ENCODE measurements around the gene MPRIP.
"Not testable (repeated sequence)": the region's sequence is repeated elsewhere in the genome, so short reads cannot be mapped to it uniquely, and the experiment has no call there.

Gene MPRIP

DNA sequence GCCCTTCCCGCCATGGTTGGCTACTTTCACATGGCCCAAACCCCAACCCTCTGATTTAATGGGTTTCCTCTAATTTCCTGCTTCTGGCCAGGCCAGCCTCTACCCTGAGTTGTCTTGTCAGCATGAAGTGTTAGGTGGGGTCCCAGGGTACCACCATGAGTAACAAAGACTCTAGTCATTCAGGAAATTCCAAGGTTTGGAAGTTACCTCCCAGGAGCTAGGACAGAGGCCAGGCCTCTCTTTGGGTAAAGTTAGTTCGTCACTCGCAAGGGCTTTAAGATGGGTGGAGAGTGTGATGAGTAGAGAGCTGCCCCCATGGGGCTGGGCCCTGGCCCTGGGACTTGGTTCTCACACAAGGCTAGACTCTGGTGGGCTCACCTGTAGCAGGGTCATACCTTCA lies 109.3 kb downstream of the MPRIP start:
- no peak for DNase-seq

DNA sequence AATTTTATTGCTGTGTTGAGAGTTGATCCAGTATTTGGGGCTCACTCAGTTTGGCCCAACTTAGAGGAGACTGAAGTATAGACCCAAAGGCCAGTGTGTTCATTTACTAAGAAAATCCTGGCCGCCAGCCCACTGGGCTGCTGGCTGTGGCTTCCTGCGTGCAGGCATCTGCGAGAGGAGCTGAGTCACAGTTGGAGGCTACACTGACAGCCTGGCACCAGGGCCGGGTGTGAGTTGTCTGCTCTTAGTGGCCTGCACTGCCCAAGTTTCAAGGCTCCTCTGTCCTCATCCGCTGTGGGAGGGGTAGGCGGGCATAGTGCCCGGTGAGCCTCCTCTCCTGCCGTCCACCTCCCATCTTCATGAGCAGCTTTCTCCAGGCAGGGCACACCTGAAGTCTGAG lies 109.7 kb downstream of the MPRIP start:
- DNase-seq: peak; percentile 85

DNA sequence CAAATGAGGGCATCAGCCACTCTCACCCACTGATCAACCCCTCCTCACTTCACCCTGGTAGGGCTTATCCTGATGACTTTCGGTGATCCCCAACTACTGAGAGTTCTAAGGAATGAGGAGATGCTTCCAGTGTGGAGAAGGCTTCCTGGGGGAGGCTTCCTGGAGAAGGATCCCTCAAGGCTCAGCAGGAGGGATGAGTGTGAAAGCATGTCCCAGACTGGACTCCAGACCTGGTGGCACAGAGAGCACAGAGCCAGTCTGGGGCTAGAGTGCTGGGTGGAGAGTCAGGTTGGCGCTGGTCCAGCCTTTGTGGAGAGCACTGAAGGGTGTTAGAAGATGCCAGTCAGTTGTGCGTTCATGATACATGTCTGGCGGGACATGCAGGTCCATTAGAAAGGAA lies 110.1 kb downstream of the MPRIP start:
- DNase-seq: no peak

DNA sequence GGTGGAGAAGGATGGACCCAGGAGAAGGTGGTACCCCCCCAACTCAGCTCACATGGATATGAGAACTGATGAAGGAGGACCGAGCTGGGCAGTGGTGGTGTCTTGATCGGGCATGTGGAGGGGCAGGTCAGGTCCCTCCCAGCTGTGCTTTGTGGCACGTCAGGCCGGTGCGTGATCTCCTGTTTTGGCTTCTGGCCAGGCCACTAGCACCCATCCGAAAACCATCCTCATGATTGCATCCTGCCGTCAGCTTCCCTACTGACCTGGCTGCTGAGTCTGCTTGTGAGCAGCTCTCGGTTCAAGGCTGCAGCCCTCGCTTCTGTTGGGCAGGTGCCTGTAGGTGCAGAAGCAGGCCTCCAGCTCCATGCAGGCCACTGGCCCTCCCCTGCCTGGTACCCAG lies 110.8 kb downstream of the MPRIP start:
- DNase-seq: no peak

DNA sequence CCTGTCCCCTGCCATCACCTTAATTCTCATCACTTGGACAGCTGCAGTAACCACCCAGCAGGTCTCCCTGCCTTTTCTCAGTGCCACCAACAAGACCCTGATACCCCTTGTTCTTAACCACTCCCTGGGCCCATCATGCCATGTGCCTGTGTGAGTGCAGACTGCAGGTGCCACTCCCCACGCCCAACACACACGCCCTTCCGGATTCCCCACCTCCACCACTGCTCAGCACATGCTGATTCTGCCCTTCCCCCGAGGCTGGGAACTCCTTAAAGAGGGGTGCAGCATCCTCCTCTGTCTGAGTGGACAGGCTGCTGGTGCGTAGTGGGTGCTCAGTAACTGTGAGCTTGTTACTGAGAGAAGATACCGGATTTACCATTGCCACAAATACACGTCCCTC lies 111.5 kb downstream of the MPRIP start:
- no peak for DNase-seq

DNA sequence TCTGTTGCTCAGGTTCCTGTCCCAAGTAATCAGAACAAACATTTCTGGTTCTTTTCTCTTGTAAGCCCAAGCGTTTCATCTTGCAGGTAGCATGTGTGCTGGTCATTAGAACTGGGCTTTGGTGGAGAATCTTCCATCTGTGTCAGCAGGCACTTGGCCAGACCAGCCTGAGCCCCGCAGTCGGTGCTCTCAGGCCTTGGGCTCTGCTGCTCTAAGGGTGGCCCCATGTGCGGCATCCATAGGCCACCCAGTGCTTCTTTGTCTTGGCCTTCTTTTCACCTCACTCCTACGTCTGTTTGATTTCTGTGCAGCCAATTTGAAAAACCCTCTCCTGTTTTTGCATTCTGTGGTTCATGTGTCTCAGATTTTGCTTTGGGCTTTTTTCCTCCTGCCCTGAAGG lies 112.3 kb downstream of the MPRIP start:
- no peak for DNase-seq

DNA sequence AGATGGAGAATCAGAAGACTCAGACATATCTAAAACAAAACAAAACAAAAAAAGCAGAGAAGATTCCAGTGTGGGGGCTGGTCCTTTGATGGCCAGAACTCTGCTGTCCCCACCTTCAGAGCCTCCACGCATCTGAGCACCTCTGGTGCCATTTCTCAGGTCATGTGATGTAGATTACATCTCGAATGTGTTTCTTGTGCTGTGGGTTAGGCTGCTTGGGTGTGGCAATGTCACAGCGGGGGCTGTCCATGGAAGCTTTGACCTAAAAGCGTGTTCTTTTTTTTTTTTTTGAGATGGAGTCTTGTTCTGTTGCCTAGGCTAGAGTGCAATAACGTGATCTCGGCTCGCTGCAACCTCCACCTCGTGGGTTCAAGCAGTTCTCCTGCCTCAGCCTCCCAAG lies 112.7 kb downstream of the MPRIP start:
- DNase-seq: no peak

DNA sequence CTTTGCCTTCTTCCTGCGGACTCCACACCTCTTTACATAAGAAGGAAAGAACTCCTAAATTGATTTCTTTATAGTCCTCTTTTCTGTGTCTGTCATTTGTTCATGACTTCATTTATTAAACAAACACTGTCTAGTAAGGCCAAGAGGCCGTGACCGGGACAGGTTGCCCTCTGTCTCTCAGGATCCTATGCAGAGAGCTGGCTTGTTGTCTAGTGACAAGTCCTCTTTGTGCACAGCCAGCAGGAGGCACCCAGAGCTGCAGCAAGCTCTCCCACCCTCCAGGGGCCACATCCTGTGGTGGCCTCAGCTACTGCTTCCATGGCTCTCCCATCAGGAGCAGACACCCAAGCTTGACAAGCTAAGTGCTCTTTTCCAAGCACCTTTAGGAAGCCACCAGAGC lies 113.3 kb downstream of the MPRIP start:
- no peak for DNase-seq

DNA sequence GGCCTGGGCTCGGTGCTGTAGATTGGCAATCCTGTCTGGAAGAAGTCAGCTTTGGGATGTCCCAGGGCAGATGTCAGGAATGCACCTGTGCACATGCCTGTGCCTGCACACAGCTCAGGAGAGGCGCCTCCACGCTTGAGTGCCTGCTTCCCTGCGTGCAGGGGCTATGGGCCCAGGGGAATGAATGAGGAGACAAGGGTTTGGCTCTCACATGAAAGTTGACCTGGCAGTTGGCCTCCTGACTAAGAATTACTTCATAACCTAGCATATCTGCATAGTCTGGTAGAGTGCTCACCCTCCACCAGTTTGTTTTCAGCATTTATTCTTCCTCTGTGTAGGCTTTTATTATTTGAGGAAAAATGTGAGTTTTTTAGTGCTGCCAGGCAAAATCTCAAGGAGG lies 113.8 kb downstream of the MPRIP start:
- DNase-seq: no peak

DNA sequence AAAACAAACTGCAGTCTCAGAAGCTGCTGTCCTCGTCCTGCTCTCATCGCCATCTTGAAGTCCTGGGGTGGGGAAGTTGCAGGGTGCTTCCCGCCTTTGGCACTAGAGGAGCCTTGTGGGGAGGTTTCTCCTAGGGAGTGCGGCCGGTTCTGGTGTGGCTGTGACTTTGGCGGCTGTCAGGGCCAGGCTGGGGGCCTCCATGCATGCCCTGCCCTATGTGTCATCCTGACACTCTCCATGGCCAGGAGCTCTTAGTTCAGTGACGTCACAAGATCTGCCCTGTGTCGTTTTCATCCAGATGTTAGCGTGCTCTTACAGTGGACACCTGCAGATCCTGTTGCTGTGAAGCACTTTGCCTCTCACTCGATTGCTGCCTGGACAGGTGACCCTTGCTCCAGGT lies 114.3 kb downstream of the MPRIP start:
- no peak for DNase-seq

DNA sequence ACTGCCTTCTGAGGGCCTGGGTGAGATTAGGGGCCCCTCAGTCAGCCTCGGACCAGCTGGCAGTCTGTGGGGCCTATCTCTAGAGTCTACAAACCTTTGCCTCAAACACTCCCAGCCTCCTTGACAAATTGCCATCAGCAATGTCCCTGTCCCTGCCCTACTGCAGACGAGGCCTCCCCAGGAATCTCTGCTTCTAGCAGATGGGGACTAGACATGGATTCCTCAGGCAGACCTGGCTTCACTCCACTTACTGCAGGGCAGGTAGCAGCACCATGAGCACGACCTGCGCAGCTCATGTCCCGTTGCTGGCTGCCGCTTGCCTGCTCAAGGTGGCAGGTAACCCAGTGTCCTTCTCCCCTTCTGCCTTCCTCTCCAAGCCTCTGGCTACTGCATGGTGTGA lies 114.8 kb downstream of the MPRIP start:
- no peak for DNase-seq

DNA sequence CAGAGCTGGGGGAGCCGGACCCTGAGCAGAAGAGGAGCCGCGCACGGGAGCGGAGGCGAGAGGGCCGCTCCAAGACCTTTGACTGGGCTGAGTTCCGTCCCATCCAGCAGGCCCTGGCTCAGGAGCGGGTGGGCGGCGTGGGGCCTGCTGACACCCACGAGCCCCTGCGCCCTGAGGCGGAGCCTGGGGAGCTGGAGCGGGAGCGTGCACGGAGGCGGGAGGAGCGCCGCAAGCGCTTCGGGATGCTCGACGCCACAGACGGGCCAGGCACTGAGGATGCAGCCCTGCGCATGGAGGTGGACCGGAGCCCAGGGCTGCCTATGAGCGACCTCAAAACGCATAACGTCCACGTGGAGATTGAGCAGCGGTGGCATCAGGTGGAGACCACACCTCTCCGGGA lies 116.2 kb downstream of the MPRIP start:
- not testable (repeated sequence) for DNase-seq

DNA sequence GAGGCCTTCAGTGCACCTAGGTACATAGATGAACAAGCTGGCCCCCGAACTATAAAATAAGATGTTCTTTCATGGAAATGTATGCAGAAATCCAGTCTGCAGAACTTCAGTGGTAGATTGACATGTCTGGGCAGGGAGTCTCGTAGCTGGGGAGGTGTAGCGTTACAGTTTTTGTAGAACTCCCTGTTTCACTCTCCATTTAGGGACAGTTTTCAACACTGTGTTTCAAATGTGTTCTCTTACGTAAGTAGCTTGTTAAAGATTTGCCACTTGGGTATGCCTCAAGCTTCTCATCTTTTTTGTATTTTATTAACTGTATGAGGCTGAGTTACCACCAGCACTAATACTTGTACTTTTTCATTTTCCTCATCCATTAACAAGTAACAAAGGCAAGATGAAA lies 117.3 kb downstream of the MPRIP start:
- no peak for DNase-seq

DNA sequence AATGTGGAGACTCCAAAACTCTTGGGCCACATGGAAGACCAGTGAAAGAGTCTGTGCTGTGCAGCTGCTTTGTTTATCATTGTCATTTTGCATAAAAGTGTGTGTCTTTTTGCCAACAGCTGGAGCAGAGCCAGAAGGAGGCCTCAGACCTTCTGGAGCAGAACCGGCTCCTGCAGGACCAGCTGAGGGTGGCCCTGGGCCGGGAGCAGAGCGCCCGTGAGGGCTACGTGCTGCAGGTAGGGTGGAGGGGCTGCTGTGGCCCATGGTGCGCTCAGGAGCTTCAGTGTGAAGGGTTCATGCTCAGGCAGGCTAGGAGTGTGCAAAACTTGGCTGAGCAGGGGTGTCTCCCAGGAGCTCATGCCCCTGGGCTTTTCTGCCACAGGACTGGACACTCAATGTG lies 118.9 kb downstream of the MPRIP start:
- no peak for DNase-seq

DNA sequence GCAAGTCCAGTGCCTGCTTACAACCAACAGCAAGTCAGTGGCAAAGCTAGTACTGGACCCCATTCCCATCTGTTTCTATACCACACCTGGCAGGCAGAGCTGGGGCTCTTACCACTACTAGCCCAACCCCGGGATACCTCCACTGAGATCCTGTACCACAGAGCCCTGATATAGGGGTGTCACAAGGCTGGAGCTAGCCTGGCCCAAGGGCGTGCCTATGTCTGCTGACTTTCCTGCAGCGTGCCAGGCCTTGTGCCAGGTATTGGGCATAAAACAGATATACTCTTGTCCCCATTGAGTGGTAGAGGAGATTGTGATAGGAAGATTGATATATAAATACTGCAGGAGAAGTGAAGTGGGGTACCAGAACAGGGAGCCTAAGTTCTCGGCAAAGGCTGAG lies 119.5 kb downstream of the MPRIP start:
- DNase-seq: no peak

DNA sequence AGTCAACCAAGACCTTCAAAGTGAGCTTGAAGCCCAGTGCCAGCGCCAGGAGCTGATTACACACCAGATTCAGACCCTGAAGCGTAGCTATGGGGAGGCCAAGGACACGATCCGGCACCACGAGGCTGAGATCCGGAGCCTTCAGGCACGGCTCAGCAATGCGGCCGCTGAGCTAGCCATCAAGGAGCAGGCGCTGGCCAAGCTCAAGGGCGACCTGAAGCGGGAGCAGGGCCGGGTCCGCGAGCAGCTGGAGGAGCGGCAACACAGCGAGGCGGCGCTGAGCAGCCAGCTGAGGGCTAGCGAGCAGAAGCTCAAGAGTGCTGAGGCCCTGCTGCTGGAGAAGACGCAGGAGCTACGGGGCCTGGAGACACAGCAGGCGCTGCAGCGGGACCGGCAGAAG lies 121.9 kb downstream of the MPRIP start:
- DNase-seq: no peak

DNA sequence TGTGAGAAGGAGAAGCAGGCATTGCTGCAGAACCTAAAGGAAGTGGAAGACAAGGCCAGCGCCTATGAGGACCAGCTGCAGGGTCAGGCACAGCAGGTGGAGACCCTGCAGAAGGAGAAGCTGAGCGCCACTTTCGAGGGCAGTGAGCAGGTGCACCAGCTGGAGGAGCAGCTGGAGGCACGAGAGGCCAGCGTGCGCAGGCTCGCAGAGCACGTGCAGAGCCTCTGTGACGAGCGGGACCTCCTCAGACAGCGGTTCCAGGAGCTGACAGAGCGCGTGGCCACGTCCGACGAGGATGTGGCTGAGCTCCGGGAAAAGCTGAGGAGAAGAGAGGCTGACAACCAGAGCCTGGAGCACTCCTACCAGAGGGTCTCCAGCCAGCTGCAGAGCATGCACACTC lies 122.4 kb downstream of the MPRIP start:
- no peak for DNase-seq

DNA sequence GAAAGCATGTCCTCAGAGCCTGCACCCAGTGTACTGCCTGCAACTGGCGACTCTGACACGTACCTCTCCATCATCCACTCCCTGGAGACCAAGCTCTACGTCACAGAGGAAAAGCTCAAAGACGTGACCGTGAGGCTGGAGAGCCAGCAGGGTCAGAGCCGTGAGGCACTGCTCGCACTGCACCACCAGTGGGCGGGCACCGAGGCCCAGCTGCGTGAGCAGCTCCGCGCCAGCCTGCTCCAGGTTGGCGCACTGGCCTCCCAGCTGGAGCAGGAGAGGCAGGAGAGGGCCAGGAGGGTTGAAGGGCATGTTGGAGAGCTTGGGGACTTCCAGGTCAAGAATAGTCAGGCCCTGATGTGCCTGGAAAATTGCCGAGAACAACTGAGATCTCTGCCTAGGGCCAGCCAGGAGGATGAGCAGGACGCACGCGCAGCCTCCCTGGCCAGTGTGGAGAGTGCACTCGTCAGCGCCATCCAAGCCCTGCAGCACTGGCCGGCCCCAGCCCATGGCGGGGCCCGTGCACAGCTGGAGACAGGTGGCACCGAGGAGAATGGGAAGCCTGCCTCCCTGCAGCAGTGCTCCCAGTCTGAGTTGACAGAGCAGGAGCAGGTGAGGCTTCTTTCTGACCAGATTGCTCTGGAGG lies 123.5 kb downstream of the MPRIP start:
- no peak for DNase-seq

DNA sequence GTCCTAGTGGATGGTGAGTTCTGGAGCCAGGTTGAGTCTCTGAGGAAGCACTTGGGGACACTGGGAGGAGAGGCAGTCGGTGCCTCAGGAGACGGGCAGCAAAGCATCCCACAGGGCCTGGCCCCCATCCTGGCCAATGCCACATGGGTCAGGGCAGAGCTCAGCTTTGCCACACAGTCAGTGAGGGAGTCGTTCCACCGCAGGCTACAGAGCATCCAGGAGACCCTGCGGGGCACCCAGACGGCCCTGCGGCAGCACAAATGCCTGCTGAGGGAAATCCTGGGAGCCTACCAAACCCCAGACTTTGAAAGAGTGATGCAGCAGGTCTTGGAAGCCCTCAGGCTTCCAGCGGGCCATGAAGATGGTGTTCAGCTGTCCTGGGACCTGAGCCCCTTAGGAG lies 124.2 kb downstream of the MPRIP start:
- DNase-seq: no peak

DNA sequence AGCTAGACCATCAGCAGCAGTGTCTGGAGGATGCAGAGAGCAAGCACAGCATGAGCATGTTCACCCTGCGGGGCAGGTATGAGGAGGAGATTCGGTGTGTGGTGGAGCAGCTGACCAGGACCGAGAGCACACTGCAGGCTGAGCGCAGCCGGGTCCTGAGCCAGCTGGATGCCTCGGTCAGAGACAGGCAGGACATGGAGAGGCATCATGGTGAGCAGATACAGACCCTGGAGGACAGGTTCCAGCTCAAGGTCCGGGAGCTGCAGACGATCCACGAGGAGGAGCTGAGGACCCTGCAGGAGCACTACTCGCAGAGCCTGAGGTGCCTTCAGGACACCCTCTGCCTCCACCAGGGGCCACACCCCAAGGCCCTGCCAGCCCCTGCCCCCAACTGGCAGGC lies 125.1 kb downstream of the MPRIP start:
- DNase-seq: no peak

DNA sequence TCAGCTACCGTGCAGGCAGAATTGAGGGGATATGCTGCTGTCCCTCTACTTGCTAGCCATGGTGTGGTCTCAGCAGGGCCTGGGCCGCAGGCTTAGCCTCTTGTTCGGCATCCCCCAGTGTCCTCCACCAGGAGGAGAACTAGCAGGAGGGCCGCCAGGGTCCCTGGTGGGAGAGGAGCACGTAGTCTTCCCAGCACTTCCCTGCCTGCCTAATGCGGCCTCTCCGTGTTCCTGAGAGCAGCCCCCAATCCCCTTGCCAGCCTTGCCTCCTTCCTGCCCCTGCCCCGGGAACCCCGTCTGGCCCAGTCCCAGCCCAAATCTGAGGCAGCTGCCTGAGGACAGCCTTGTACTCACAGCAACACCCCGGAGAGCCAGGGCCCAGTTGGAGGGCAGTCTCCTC lies 125.7 kb downstream of the MPRIP start:
- no peak for DNase-seq

DNA sequence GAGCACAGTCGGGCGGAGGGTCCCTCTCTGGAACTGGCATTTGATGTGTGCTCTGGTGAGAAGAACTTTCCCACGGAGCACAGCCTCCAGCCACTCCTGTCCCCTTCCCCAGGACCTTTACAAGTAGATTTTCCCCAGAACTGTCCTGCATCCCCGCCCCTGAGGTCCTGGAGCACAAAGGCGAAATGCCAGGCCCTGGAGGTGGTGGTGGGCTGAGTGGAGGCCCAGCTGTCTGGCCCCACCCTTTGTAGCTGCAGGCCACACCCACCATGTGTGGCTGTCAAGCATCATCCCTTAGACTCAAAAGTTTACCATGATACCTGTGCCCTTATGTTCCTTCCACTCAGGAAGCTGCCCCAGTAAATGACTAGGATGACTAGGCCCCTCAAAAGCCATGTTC lies 126.1 kb downstream of the MPRIP start:
- DNase-seq: no peak

DNA sequence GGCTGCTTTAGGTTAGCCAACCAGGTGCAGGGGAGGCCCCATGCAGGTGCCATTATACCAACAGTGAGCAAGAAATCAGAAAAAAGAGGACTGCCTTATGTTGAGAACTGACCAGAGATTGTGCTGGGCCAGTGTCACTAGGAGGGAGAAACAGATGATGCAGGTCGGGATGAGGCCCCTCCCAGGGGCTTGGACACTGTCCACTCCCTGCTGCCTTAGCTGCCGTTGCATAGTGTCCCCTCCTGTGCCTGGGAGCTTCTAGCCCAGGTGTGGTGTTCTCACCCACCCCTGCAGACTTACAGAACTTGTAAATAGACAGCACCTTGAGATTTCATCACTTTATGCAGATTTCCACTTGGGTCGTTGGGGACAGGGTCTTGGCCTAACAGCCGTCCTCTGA lies 127.1 kb downstream of the MPRIP start:
- no peak for DNase-seq

DNA sequence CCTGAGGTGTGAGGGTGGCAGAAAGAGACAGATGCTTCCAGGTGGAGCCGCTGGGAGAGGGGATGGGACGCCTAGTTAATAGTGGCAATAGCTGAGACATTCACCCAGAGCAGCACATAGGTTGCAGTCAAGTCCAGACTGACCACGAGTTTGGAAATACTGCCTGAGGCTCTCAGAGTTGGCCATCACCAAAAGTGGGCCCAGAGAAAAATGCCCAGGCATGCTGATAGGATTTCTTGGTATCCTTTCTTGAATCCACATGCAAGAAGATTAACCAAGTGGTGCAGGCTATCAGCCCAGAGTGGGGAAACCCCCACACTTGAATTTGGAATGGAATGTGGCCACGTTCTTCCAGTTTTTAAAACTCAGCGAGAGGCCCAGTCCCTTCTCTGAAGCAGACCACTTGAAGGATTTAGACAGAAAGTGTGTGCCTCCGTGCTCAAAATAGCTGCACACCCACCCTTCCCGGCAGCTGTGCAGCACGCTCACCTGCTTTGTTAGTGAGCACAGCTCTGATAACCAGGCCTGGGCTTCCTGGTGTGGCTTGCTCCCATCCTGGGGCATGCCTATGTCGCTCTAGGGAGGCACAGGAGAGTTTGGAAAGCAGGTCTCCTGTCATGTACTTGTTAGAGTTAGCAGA lies 128.2 kb downstream of the MPRIP start:
- no peak for DNase-seq

DNA sequence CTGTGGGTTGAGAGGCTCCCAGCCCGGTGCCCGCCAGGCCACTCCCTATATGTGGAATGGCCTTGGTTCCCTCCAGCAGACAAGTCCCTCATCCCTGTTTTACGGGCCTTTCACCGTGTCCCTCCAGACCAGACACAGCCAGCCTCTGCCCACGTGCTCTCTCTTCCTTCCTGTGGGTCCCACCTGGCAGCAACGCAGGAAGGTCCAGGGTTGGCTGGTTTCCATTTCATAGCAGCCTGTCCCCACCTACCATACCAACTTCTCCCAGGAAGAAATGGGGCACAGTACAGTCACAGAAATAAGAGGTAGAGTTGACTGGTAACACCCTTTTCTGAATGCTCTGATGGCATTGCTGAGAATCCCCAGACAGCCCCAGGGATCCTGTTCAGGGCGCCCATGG lies 128.9 kb downstream of the MPRIP start:
- no peak for DNase-seq

Measured in midbrain (tissue), 1 donor.